Bronchial epithelial cell (primary cell): Measurements from ENCODE around the gene ZNF783. TPM values are rescaled to one million over a fixed set of nuclear protein-coding genes. Genes with fewer than 3 reads are reported as not detected.

Source experiments
- DNase-seq: peaks from one replicate; pipeline ENCODE4 v3.0.0-alpha.2; 2010; ENCODE audit warnings: low read depth
- FAIRE-seq: peaks from 2 replicates; lab custom pipeline; 2011; peaks lifted over from hg19 to GRCh38; lab: Jason Lieb, UNC
- H3K27me3 ChIP-seq: 2 replicates; pipeline ENCODE4 v1.5.1; 2011; ENCODE audit warnings: low read length; ENCODE audit not compliant: control insufficient read depth, insufficient read depth
- H3K36me3 ChIP-seq: 2 replicates; pipeline ENCODE4 v1.5.1; 2011; ENCODE audit warnings: low read length; ENCODE audit not compliant: control insufficient read depth, insufficient read depth
- H3K4me3 ChIP-seq: 2 replicates; pipeline ENCODE4 v1.5.1; 2011; ENCODE audit warnings: mild to moderate bottlenecking, low read depth, low read length, control low read depth
- CTCF ChIP-seq: IDR thresholded peaks from 2 replicates; pipeline ENCODE4 v1.5.1; 2011; ENCODE audit warnings: mild to moderate bottlenecking, moderate library complexity, low read length, control low read depth, inconsistent platforms; ENCODE audit not compliant: insufficient read depth, severe bottlenecking
- total RNA-seq: library from RNA; depleted of rRNA; stranded (reverse); fragments of >200 nt; gene quantifications from 2 replicates; pipeline ENCODE4 v1.2.1, GENCODE V29; 2014

ZNF783 gene
- total RNA-seq, 1 donor from 2014 or later: 11.3 TPM

DNA sequence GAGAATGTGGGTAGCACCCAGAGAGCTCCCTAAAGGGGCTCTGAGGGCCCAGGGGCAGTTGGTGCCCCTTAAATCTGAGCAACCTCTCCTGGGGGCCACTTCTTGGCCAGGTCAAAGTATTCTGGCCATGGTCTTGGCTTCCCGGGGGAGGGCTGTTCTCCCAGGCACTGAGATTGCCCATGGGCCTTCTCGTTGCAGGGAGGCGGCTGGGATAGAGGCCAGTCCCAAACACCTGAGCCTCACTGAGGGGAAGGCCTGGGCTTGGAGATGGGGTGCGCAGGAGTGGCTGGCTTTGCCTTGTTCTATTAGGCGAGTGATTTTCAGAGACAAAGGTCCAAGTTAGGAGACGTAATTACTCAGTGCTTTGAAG lies 33.5 kb downstream of the ZNF783 start:
- Histone ChIP-seq H3K4me3 (no peak overlapping the region), H3K27me3 (no peaks in the 10 kb centered on the region), H3K36me3 (peaks cover 5% of the 10 kb centered on the region)
- TF ChIP-seq CTCF: no peak
- no peak for DNase-seq
- no peak for FAIRE-seq

DNA sequence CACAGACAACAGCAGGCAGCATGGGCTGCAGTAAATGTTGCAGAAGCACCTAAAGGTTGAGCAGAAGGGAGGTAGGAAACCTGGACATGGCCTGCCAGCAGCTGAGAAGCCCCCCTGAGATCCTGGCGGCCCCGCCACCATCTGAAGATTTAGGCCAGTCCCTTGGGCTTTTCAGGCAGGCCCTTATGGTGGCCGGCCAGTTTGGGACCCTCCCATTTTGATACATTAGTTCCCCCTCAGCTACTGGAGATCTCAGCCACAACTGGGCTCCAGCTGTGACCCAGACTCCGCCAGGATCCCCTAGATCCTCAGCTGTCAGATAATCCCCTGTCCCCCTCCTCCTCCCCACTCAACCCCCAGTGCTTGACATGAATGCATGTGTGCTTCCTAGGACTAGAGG lies 34.4 kb downstream of the ZNF783 start:
- Histone ChIP-seq H3K36me3 (peaks cover 5% of the 10 kb centered on the region), H3K27me3 (no peaks in the 10 kb centered on the region), H3K4me3 (no peak overlapping the region)
- TF ChIP-seq CTCF: no peak
- no peak for DNase-seq
- peak; percentile 32 for FAIRE-seq

DNA sequence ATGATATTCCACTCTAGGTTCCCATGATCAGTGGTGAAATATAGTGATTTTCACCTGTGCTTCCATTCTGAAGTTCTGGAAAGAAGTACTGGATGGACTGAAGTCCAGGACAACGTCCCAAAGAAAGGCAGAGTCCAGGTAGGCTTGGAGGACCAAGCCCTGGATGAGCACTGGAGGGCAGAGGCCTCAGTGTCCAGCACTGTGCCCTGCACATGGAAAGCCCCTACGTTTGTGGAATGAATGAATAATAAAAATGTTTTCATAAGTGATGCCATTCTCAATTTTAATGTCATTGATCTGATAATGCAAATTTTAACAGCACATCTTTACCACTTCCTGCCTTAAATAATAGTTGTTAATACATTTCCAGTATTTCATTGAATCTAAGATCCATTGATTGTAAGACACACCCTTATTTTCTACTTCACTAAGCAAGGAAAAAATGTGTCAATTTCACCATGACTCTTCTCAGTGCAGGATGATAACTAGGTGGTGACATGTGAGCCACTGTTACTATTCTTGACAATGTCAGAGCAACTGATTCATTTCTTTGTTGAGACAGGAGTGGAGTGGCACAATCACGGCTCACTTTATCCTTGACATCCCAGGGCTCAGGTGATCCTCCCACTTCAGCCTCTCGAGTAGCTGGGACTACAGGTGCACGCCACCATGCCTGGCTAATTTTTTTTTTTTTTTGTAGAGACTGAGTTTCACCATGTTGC lies 35.2 kb downstream of the ZNF783 start:
- no peaks in the 10 kb centered on the region for H3K27me3 ChIP-seq
- no peak for TF ChIP-seq CTCF
- H3K4me3 ChIP-seq: no peak overlapping the region
- DNase-seq: no peak
- peaks cover 5% of the 10 kb centered on the region for H3K36me3 ChIP-seq
- FAIRE-seq: no peak

GRCh38 chr7:149300620-149301285 lies 38.8 kb downstream of the ZNF783 start:
- H3K4me3 ChIP-seq: no peak overlapping the region
- DNase-seq: no peak
- no peaks in the 10 kb centered on the region for H3K27me3 ChIP-seq
- FAIRE-seq: no peak
- no peak for TF ChIP-seq CTCF
- H3K36me3 ChIP-seq: no peaks in the 10 kb centered on the region

GRCh38 chr7:149302222-149302621 lies 40.2 kb downstream of the ZNF783 start:
- Histone ChIP-seq H3K36me3 (no peaks in the 10 kb centered on the region), H3K27me3 (no peaks in the 10 kb centered on the region), H3K4me3 (no peak overlapping the region)
- DNase-seq (no peak), FAIRE-seq (no peak)
- TF ChIP-seq CTCF: no peak
